K562 (cell line): Measurements from ENCODE around the gene MAP3K7. TPM values are rescaled to one million over a fixed set of nuclear protein-coding genes. Genes with fewer than 3 reads are reported as not detected.

ENCODE experiments used
- ATAC-seq: fragments of 200-7000 bp; cut with Tn5 transposase; 3 replicates; pipeline ENCODE4 v1.9.1; 2020; ENCODE audit warnings: moderate library complexity
- BruUV-seq: library from RNA; stranded (reverse); fragments of 400-500 nt; replicated peaks from 2 replicates; lab custom pipeline; 2021; lab: Mats Ljungman, UMichigan
- CTCF ChIA-PET: fragments of 300-600 bp; formaldehyde crosslinking; extraction: SDS; loops from one replicate; lab custom pipeline; 2021; ENCODE audit warnings: low intra/inter-chr PET ratio; lab: Yijun Ruan, JAX
- POLR2A ChIA-PET: fragments of 300-600, 350-650 bp; sonication (Branson Sonifier 250); formaldehyde crosslinking; extraction: SDS; loops from one replicate; lab custom pipeline; 2021; ENCODE audit warnings: antibody characterized with exemption, inconsistent platforms; lab: Yijun Ruan, JAX
- DNase-seq, 4 experiments: peaks; one replicate each; pipeline versions ENCODE4 v3.0.0 to v3.0.0-alpha.2; 2011 to 2018; ENCODE audit warnings: low spot score in 3 of 4, mixed read lengths in 3 of 4; ENCODE audit errors: extremely low read depth in 1 of 4
- FAIRE-seq: peaks from 2 replicates; lab custom pipeline; 2011; peaks lifted over from hg19 to GRCh38; lab: Jason Lieb, UNC
- H2AFZ ChIP-seq: 2 replicates; pipeline ENCODE4 v1.6.0; 2011; ENCODE audit warnings: low read depth, low read length, control low read depth, inconsistent platforms
- H3K27ac ChIP-seq: fragments of 200-600 bp; 3 replicates; pipeline ENCODE4 v1.8.0; 2011; ENCODE audit warnings: low read depth, mild to moderate bottlenecking, control low read depth, inconsistent platforms, low read length, moderate library complexity, mixed read lengths; ENCODE audit errors: extremely low read depth
- H3K27me3 ChIP-seq, 2 experiments: fragments of 300-600 bp in 1 of 2; 2 replicates in 1 of 2; 3 replicates in 1 of 2; pipeline versions ENCODE4 v1.6.0 to v1.8.0; 2011; ENCODE audit warnings: inconsistent platforms in 2 of 2, low read length in 2 of 2, mild to moderate bottlenecking in 1 of 2, mixed read lengths in 1 of 2, moderate library complexity in 1 of 2; ENCODE audit not compliant: control insufficient read depth in 2 of 2, insufficient read depth in 2 of 2
- H3K36me3 ChIP-seq: fragments of 300-600 bp; 3 replicates; pipeline ENCODE4 v1.8.0; 2011; ENCODE audit warnings: mild to moderate bottlenecking, low read length, inconsistent platforms; ENCODE audit not compliant: control insufficient read depth, insufficient read depth
- H3K4me1 ChIP-seq, 2 experiments: fragments of 200-600 bp in 1 of 2; replicated peaks in 1 of 2; 2 replicates in 1 of 2; 3 replicates in 1 of 2; pipeline versions ENCODE4 v1.5.1 to v1.8.0; 2011; ENCODE audit warnings: inconsistent platforms in 2 of 2, low read length in 2 of 2, mild to moderate bottlenecking in 1 of 2, mixed read lengths in 1 of 2, moderate library complexity in 1 of 2; ENCODE audit not compliant: control insufficient read depth in 2 of 2, insufficient read depth in 2 of 2
- H3K4me2 ChIP-seq: 2 replicates; pipeline ENCODE4 v1.6.1; 2011; ENCODE audit warnings: low read length, control low read depth, inconsistent platforms, mixed read lengths; ENCODE audit not compliant: insufficient read depth
- H3K4me3 ChIP-seq: fragments of 200-600 bp; sonication (generic), shearing (Covaris generic); 2 replicates; pipeline ENCODE4 v1.5.1; 2016; ENCODE audit warnings: control low read depth, inconsistent platforms
- H3K79me2 ChIP-seq: fragments of 200-600 bp; 3 replicates; pipeline ENCODE4 v1.8.0; 2011; ENCODE audit warnings: low read length, inconsistent platforms; ENCODE audit not compliant: control insufficient read depth, insufficient read depth
- H3K9ac ChIP-seq, 2 experiments: 2 replicates each; pipeline versions ENCODE4 v1.6.0 to v1.6.1; 2011; ENCODE audit warnings: low read depth in 2 of 2, low read length in 2 of 2, control low read depth in 1 of 2, inconsistent platforms in 1 of 2, mild to moderate bottlenecking in 1 of 2, mixed read lengths in 1 of 2; ENCODE audit not compliant: insufficient read depth in 1 of 2
- H3K9me1 ChIP-seq: one replicate; pipeline ENCODE4 v1.6.0; 2011; ENCODE audit warnings: inconsistent platforms, mild to moderate bottlenecking, low read length, moderate library complexity; ENCODE audit not compliant: control insufficient read depth, insufficient read depth
- H3K9me3 ChIP-seq: replicated peaks from 2 replicates; pipeline ENCODE4 v1.5.1; 2011; ENCODE audit warnings: low read depth, low read length, inconsistent platforms; ENCODE audit not compliant: control insufficient read depth, insufficient read depth
- H4K20me1 ChIP-seq: replicated peaks from 2 replicates; pipeline ENCODE4 v1.6.1; 2011; ENCODE audit warnings: low read length, inconsistent platforms, mixed read lengths; ENCODE audit not compliant: control insufficient read depth, insufficient read depth
- CEBPB ChIP-seq: fragments of 450-650 bp; IDR thresholded peaks from 2 replicates; pipeline ENCODE4 v1.6.1; 2016; ENCODE audit warnings: missing genetic modification characterization, missing compliant biosample characterization
- CEBPG ChIP-seq, 3 experiments: fragments of 200-800 bp in 1 of 3; sonication (Bioruptor generic) in 1 of 3; sonication (generic) in 1 of 3; formaldehyde crosslinking in 1 of 3; IDR thresholded peaks in 2 of 3; conservative IDR thresholded peaks in 1 of 3; 2 replicates each; pipeline versions ENCODE4 v1.6.1 to v1.8.0; 2016 to 2022; ENCODE audit warnings: missing compliant biosample characterization in 2 of 3, missing genetic modification characterization in 2 of 3, mild to moderate bottlenecking in 1 of 3, missing genetic modification reagents in 1 of 3
- HBP1 ChIP-seq: fragments of 450-650 bp; formaldehyde crosslinking; IDR thresholded peaks from 2 replicates; pipeline ENCODE4 v1.4.0; 2022; ENCODE audit warnings: missing genetic modification characterization
- LARP7 ChIP-seq: fragments of 450-650 bp; IDR thresholded peaks from 2 replicates; pipeline ENCODE4 v1.6.1; 2016
- ZMIZ1 ChIP-seq, 2 experiments: fragments of 150-350 bp in 1 of 2; IDR thresholded peaks; 2 replicates each; pipeline ENCODE4 v1.6.1; 2012 to 2016; ENCODE audit warnings: low read depth in 2 of 2, low read length in 2 of 2, mild to moderate bottlenecking in 1 of 2, moderate library complexity in 1 of 2
- ZNF398 ChIP-seq: fragments of 250-450 bp; sonication (Bioruptor Pico); IDR thresholded peaks from 2 replicates; pipeline ENCODE4 v1.8.0; 2021; ENCODE audit warnings: moderate library complexity, mild to moderate bottlenecking, inconsistent platforms
- WGBS: fragments of 100-300 bp; shearing (Covaris generic); methylation state at CpG from one replicate; pipeline ENCODE4 v1.1.6; 2016; ENCODE audit warnings: low coverage, mixed read lengths; ENCODE audit not compliant: insufficient coverage; ENCODE audit errors: missing lambda C conversion rate; 5-methylcytosine and 5-hydroxymethylcytosine counted together
- in situ Hi-C: fragments of 300-500 bp; cut with MboI; formaldehyde crosslinking; loops from 4 replicates; pipeline ENCODE4 v1.15.0; 2018; ENCODE audit warnings: inconsistent platforms, mixed read lengths
- intact Hi-C: fragments of 100-400 bp; cut with micrococcal nuclease; formaldehyde crosslinking; loops from 2 replicates; pipeline ENCODE4 v1.14.2; 2022
- polyA plus RNA-seq, 8 experiments: library from polyadenylated mRNA; depleted of rRNA in 4 of 8; stranded (reverse) in 5 of 8; unstranded in 3 of 8; fragments of >200 nt; fragmentation: Nextera tagmentation in 2 of 8; fragmentation: Illumina TruSeq in 1 of 8; extraction: Ambion mirVana in 2 of 8; extraction: Trizol in 1 of 8; gene quantifications; 2 replicates each; pipeline versions ENCODE4 v1.2.1 to v1.2.3, GENCODE V29; 2011 to 2014; ENCODE audit warnings: inconsistent platforms in 1 of 8, missing spikeins in 1 of 8
- total RNA-seq, 7 experiments: library from RNA; depleted of rRNA in 6 of 7; stranded (reverse); fragments of >200 nt in 6 of 7; fragmentation: Illumina TruSeq in 2 of 7; extraction: Trizol in 2 of 7; gene quantifications; 2 replicates each; pipeline versions ENCODE4 v1.2.1 to v1.2.3, GENCODE V29; 2011 to 2021; ENCODE audit warnings: low replicate concordance in 1 of 7

MAP3K7 gene
- total and polyA plus RNA-seq, 9 of the 15 experiments (the other 6 are each of a cell fraction or from before 2014, with no cell fraction given) = 13.4 to 60.9 (median 34.8) TPM

GRCh38 chr6:90469906-90470305 is 117.0 kb downstream of the MAP3K7 start:
- DNase-seq = no peak
- no peak for ATAC-seq
- Histone ChIP-seq H3K4me3 (no peak overlapping the region), H3K9ac (no peak overlapping the region)
- POLR2A ChIA-PET = interaction anchor here (2.0 kb wide), 1 partner anchor 13 kb away, joined by 7 read pairs; no protein-coding TSS in a partner anchor
- TF ChIP-seq CEBPG (CRISPR knock-in tag; IDR thresholded peaks at IDR 0.05) (no peak), CEBPG (tag; conservative IDR thresholded peaks at IDR 0.05 in 1 of 2, IDR thresholded peaks at IDR 0.05 in 1 of 2) (peak; percentile 54 to 56; a peak in 3 of 4 replicates), LARP7 (no peak), CEBPB (peak; percentile 68), ZMIZ1 (IDR thresholded peaks at IDR 0.05; ENCODE audit: low read depth in 2 of 2, low read length in 2 of 2) (no peak), HBP1 (no peak), ZNF398 (CRISPR knock-in tag) (no peak)
- TF ChIP-seq, all 486 proteins: peak for 2
- H2AFZ ChIP-seq = no peak overlapping the region
- intact Hi-C loops = loop anchor here (10.0 kb wide), 2 partner anchors 255 to 285 kb away; no protein-coding TSS in a partner anchor
- H3K79me2 ChIP-seq = no peaks in the 10 kb centered on the region
- BruUV-seq = no TSS peak
- in situ Hi-C loops = loop anchor here (10.0 kb wide), 1 partner anchor 255 kb away; no protein-coding TSS in a partner anchor
- H3K27ac ChIP-seq = no peak overlapping the region
- CTCF ChIA-PET = no interaction called here
- no peaks in the 10 kb centered on the region for H3K36me3 ChIP-seq
- no peak overlapping the region for H3K4me2 ChIP-seq
- no peak for FAIRE-seq
- no peaks in the 10 kb centered on the region for H4K20me1 ChIP-seq
- H3K9me1 ChIP-seq = no peaks in the 10 kb centered on the region
- no peaks in the 10 kb centered on the region for H3K27me3 ChIP-seq
- H3K4me1 ChIP-seq = peaks cover 10 to 53% of the 10 kb centered on the region in 2 experiments
- WGBS = 69% methylated on average over 2 of the region's 2 CpGs
- no peaks in the 10 kb centered on the region for H3K9me3 ChIP-seq
